ENCODE measurements around the gene ZNF729. TPM values are rescaled to one million over a fixed set of nuclear protein-coding genes. Genes with fewer than 3 reads are reported as not detected.

ZNF729 gene
- total RNA-seq: under 1 TPM in 1 of 9 donors, not detected in 8; under 0.01 TPM
- not detected for polyA plus RNA-seq
- long read RNA-seq, donor 1: 0 reads
- long read RNA-seq, donor 2: 0 reads
- long read RNA-seq, donor 3: 0 reads
- long read RNA-seq, donor 4: 0 reads
- long read RNA-seq, donor 5: 0 reads
- long read RNA-seq, donor 6: 0 reads
- long read RNA-seq, donor 7: 0 reads
- long read RNA-seq, donor 8: 0 reads
- long read RNA-seq, donor 9: 0 reads
- long read RNA-seq, donor 10: 0 reads

- Histone ChIP-seq H3K9me3 (replicated peaks in 1 of 3) (no peaks in the 10 kb centered on the region), H3K27me3 (no peaks in the 10 kb centered on the region), H3K36me3 (replicated peaks in 1 of 2) (no peaks in the 10 kb centered on the region), H3K4me3 (no peak within 1 kb of the TSS), H3K27ac (no peak within 1 kb of the TSS), H3K4me1 (replicated peaks in 1 of 2) (no peaks in the 10 kb centered on the region)
- no peak for DNase-seq
- WGBS, 4 donors: 3 to 26% (median 10%) methylated on average over 8 to 32 of the region's 32 CpGs
- no peak for TF ChIP-seq CTCF (IDR thresholded peaks at IDR 0.05)
- TF ChIP-seq POLR2A (IDR thresholded peaks at IDR 0.05): no peak
- intact Hi-C loops (cut with DNase I): no loop called here
Observed at GRCh38 chr19:22286151-22286810, at the start of gene ZNF729. TSS of gene ZNF729 (plus strand) at chr19:22286441. CDS start at chr19:22286526, 85 bp downstream.

GRCh38 chr19:22256856-22257255 lies 29.4 kb upstream of the ZNF729 start:
- intact Hi-C loops (cut with DNase I): no loop called here
- Histone ChIP-seq H3K27ac (no peak overlapping the region), H3K4me1 (replicated peaks in 1 of 2) (no peaks in the 10 kb centered on the region), H3K9me3 (replicated peaks in 1 of 3) (no peaks in the 10 kb centered on the region), H3K27me3 (no peaks in the 10 kb centered on the region), H3K4me3 (no peak overlapping the region), H3K36me3 (replicated peaks in 1 of 2) (no peaks in the 10 kb centered on the region)
- TF ChIP-seq POLR2A (IDR thresholded peaks at IDR 0.05) (no peak), CTCF (IDR thresholded peaks at IDR 0.05) (no peak)
- DNase-seq: no peak

GRCh38 chr19:22257381-22257780 lies 28.9 kb upstream of the ZNF729 start:
- Histone ChIP-seq H3K4me3 (no peak overlapping the region), H3K36me3 (replicated peaks in 1 of 2) (no peaks in the 10 kb centered on the region), H3K9me3 (replicated peaks in 1 of 3) (no peaks in the 10 kb centered on the region), H3K27me3 (no peaks in the 10 kb centered on the region), H3K4me1 (replicated peaks in 1 of 2) (no peaks in the 10 kb centered on the region), H3K27ac (no peak overlapping the region)
- intact Hi-C loops (cut with DNase I): no loop called here
- whole genome bisulfite sequencing, 4 donors: 84 to 93% (median 86%) methylated on average over 2 of the region's 2 CpGs
- TF ChIP-seq CTCF (IDR thresholded peaks at IDR 0.05) (no peak), POLR2A (IDR thresholded peaks at IDR 0.05) (no peak)
- DNase-seq: no peak

GRCh38 chr19:22257916-22258315 lies 28.3 kb upstream of the ZNF729 start:
- intact Hi-C loops (cut with DNase I): no loop called here
- Histone ChIP-seq H3K4me3 (no peak overlapping the region), H3K36me3 (replicated peaks in 1 of 2) (no peaks in the 10 kb centered on the region), H3K9me3 (replicated peaks in 1 of 3) (no peaks in the 10 kb centered on the region), H3K27ac (no peak overlapping the region), H3K4me1 (replicated peaks in 1 of 2) (no peaks in the 10 kb centered on the region), H3K27me3 (no peaks in the 10 kb centered on the region)
- no peak for DNase-seq
- TF ChIP-seq POLR2A (IDR thresholded peaks at IDR 0.05) (no peak), CTCF (IDR thresholded peaks at IDR 0.05) (no peak)

Data from adrenal gland (tissue), 19 donors.